HG02642 (cell line): ENCODE results near the gene SND1.

Experiments
- ATAC-seq: cut with Tn5 transposase; IDR thresholded peaks from one replicate; pipeline ENCODE4 v1.9.1; 2021; ENCODE audit warnings: mild to moderate bottlenecking; ENCODE audit not compliant: unreplicated experiment, poor library complexity

SND1 gene

GRCh38 chr7:128000048-128000447, 348.1 kb downstream of the SND1 start:
- ATAC-seq, result no peak

GRCh38 chr7:128000854-128001265, 348.9 kb downstream of the SND1 start:
- no peak for ATAC-seq

- peak; percentile 52 for ATAC-seq
Measured at GRCh38 chr7:128003167-128003566, 351.2 kb downstream of the SND1 start.

GRCh38 chr7:128003787-128004186, 351.8 kb downstream of the SND1 start:
- no peak for ATAC-seq

- ATAC-seq, result no peak
Measured at GRCh38 chr7:128004623-128005022, 352.6 kb downstream of the SND1 start.

GRCh38 chr7:128005117-128005516, 353.1 kb downstream of the SND1 start:
- no peak for ATAC-seq

- no peak for ATAC-seq
Measured at GRCh38 chr7:128005759-128006159, 353.8 kb downstream of the SND1 start.

- ATAC-seq, result no peak
Measured at GRCh38 chr7:128006550-128007302, 354.7 kb downstream of the SND1 start.

- no peak for ATAC-seq
Measured at GRCh38 chr7:128007303-128007680, 355.3 kb downstream of the SND1 start.

- ATAC-seq, result no peak
Measured at GRCh38 chr7:128008141-128008540, 356.1 kb downstream of the SND1 start.

- ATAC-seq, result no peak
Measured at GRCh38 chr7:128008744-128009143, 356.8 kb downstream of the SND1 start.

GRCh38 chr7:128010391-128011127, 358.6 kb downstream of the SND1 start:
- ATAC-seq, result no peak

GRCh38 chr7:128011131-128011661, 359.2 kb downstream of the SND1 start:
- no peak for ATAC-seq

GRCh38 chr7:128014811-128015210, 362.8 kb downstream of the SND1 start:
- no peak for ATAC-seq

GRCh38 chr7:128017460-128017859, 365.5 kb downstream of the SND1 start:
- ATAC-seq, result no peak

GRCh38 chr7:128017862-128018845, 366.2 kb downstream of the SND1 start:
- ATAC-seq, result no peak

GRCh38 chr7:128019288-128019687, 367.3 kb downstream of the SND1 start:
- ATAC-seq, result no peak

- no peak for ATAC-seq
Measured at GRCh38 chr7:128020159-128020558, 368.2 kb downstream of the SND1 start.

- no peak for ATAC-seq
Measured at GRCh38 chr7:128021366-128021765, 369.4 kb downstream of the SND1 start.
